Heart left ventricle (tissue), 13 donors: Measurements from ENCODE around the gene SCYGR4.

Source experiments
- POLR2A ChIP-seq, 2 donors: fragments of 450-650 bp; IDR thresholded peaks; one replicate each; pipeline ENCODE4 v1.6.1; 2017; ENCODE audit warnings: antibody characterized with exemption in 2 of 2, mild to moderate bottlenecking in 2 of 2, moderate library complexity in 2 of 2
- TF ChIP-seq, protein P1 (sequence below), 12 donors: fragments of 200-600 bp; sonication (generic) in 4 of 12; IDR thresholded peaks; one replicate each; pipeline versions ENCODE4 v1.5.0 to v1.8.0; 2018 to 2022; ENCODE audit warnings: antibody characterized with exemption in 12 of 12, mild to moderate bottlenecking in 5 of 12
- donor health status: ischemic (EF 13 %, LVEDD 7.1; RV severe dilation, severe dysfunction).
- donor health status: DM: no; HTN: yes; CAD: no.
- donor health status: DM: no; HTN: no; CAD: no.
- donor health status: ischemic (EF 25% LVEDD 6.9; RV normal size, moderate dysfunction).
- donor health status: ischemic (EF 25% LVEDD 5.7; RV mildly dilated, moderate dysfunction).
- donor health status: ischemic (EF 35%, LVEDD 5.7; RV mildly dilated, moderate dysfunction).
- donor health status: nonischemic (EF 11% LVEDD 7.7; RV severe dilation, severe dysfunction).
- donor health status: DM: yes; HTN: yes; CAD: no.
- donor health status: PGD.
- donor health status: ischemic (EF 29% LVEDD 5.4; RV normal size, mild dysfunction).
- donor health status: nonischemic (EF 23%, LVEDD 6.1; RV moderate dilation, normal function).

DNA sequence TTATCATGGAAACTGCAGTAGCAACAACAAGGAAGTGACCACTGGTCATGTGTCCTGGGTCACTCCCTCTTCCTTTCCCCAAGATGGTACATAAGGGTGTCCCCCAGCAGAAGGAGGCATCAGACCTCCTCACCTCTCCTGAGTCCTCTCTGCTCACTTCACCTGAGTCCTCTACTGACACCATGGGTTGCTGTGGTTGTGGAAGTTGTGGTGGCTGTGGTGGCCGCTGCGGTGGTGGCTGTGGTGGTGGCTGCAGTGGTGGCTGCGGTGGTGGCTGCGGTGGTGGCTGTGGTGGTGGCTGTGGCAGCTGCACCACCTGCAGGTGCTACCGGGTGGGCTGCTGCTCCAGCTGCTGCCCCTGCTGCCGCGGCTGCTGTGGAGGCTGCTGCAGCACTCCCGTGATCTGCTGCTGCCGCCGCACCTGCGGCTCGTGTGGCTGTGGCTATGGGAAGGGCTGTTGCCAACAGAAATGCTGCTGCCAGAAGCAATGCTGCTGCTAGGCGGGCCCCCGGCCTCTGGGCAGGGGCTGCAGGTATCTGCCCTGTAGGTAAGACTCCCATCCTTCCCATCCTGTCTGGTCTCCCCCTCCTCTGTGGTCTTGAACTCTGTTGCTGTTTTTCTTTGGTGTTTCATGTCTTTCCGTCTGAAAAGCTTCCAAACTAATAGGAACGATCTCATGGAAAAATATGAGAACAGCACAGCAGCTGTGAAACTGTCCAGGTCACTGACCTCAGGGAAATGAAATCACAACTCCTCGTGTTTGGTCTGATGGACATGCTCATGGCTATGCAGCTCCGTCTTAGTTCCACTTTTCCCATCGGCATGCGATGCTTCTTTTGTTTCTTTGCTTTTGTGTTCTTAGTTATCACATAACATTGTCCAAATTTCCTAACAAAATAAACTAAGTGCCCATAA is at the start of gene SCYGR4:
- no peak for TF ChIP-seq POLR2A (IDR thresholded peaks at IDR 0.05)
- TF ChIP-seq, protein P1, sequence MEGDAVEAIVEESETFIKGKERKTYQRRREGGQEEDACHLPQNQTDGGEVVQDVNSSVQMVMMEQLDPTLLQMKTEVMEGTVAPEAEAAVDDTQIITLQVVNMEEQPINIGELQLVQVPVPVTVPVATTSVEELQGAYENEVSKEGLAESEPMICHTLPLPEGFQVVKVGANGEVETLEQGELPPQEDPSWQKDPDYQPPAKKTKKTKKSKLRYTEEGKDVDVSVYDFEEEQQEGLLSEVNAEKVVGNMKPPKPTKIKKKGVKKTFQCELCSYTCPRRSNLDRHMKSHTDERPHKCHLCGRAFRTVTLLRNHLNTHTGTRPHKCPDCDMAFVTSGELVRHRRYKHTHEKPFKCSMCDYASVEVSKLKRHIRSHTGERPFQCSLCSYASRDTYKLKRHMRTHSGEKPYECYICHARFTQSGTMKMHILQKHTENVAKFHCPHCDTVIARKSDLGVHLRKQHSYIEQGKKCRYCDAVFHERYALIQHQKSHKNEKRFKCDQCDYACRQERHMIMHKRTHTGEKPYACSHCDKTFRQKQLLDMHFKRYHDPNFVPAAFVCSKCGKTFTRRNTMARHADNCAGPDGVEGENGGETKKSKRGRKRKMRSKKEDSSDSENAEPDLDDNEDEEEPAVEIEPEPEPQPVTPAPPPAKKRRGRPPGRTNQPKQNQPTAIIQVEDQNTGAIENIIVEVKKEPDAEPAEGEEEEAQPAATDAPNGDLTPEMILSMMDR (IDR thresholded peaks at IDR 0.05): no peak
